H1 (cell line): ENCODE data around the gene KDM5A. TPM values are rescaled to one million over a fixed set of nuclear protein-coding genes. Genes with fewer than 3 reads are reported as not detected.

Source experiments
- RXRA ChIP-seq: IDR thresholded peaks from 2 replicates; pipeline ENCODE4 v1.6.1; 2011; ENCODE audit warnings: low read depth, mild to moderate bottlenecking, low read length, moderate library complexity; ENCODE audit not compliant: insufficient read depth
- polyA plus RNA-seq, 7 experiments: library from polyadenylated mRNA; depleted of rRNA in 3 of 7; stranded (reverse) in 5 of 7; unstranded in 2 of 7; fragments of >200 nt in 5 of 7; fragments of 200-250 nt in 2 of 7; gene quantifications; 1 replicate in 5 of 7; 2 replicates in 1 of 7; 4 replicates in 1 of 7; pipeline versions ENCODE4 v1.2.1 to v1.2.3, GENCODE V29; 2011 to 2013; ENCODE audit warnings: missing spikeins in 2 of 7, mixed read lengths in 2 of 7
- total RNA-seq: library from RNA; stranded (reverse); fragmentation: NEBNext Ultra II Directional; extraction: Animal tissue kit (Norgen Biotek cat#: 25700); gene quantifications from 2 replicates; pipeline ENCODE4 v1.2.1, GENCODE V29; 2021

The KDM5A gene
- total and polyA plus RNA-seq, 2 of the 8 experiments (the other 6 are each of a cell fraction or from before 2014, with no cell fraction given) = 6.3 to 36.9 TPM

DNA sequence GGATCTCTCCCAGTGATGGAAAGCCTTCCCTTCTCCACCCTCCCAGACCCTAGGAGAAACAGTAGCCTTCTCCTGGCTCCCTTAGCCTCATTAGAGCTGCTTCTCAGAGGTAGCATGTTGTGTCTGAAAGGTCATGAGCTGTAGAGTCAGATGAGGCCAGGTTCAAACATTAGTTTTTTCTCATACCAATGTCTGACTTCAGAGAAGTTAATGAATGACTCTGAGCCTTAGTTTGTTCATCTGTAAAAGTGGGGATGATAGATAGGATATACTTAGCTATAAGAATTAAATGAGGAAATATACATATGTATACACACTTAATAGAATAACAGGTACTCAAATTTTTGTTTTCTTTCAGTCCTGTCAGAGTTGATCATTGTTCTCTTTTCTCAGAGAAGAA lies 127.0 kb downstream of the KDM5A start (continued):
- no peak for TF ChIP-seq RXRA
- TF ChIP-seq, all 59 proteins: peak for 0
